Esophagus muscularis mucosa (tissue), 4 donors: Measurements from ENCODE around the gene RALY. TPM values are rescaled to one million over a fixed set of nuclear protein-coding genes. Genes with fewer than 3 reads are reported as not detected.

ENCODE experiments used
- DNase-seq: peaks from one replicate; pipeline ENCODE4 v3.0.0-alpha.2; 2017; ENCODE audit errors: extremely low spot score
- H3K27ac ChIP-seq, 4 donors: fragments of 200-600 bp; sonication (generic); replicated peaks in 1 of 4; 1 replicate in 3 of 4; 2 replicates in 1 of 4; pipeline ENCODE4 v1.5.1; 2016 to 2019; ENCODE audit warnings: mild to moderate bottlenecking in 1 of 4
- H3K27me3 ChIP-seq, 4 donors: fragments of 200-600 bp; sonication (generic); one replicate each; pipeline versions ENCODE4 v1.5.1 to v1.6.0; 2016 to 2019
- H3K36me3 ChIP-seq, 4 donors: fragments of 200-600 bp; sonication (generic); one replicate each; pipeline ENCODE4 v1.5.1; 2016 to 2019
- H3K4me1 ChIP-seq, 4 donors: fragments of 200-600 bp; sonication (generic); one replicate each; pipeline ENCODE4 v1.5.1; 2016 to 2019
- H3K4me3 ChIP-seq, 4 donors: fragments of 200-600 bp; sonication (generic); 1 replicate in 2 of 4; 2 replicates in 2 of 4; pipeline ENCODE4 v1.5.1; 2016 to 2019; ENCODE audit warnings: mild to moderate bottlenecking in 4 of 4, moderate library complexity in 1 of 4
- H3K9me3 ChIP-seq, 4 donors: fragments of 200-600 bp; sonication (generic); 1 replicate in 3 of 4; 2 replicates in 1 of 4; pipeline ENCODE4 v1.5.1; 2016 to 2019
- EP300 ChIP-seq: sonication (generic); formaldehyde crosslinking; IDR thresholded peaks from one replicate; pipeline ENCODE4 v1.6.1; 2017; ENCODE audit warnings: antibody characterized with exemption
- POLR2A ChIP-seq: fragments of 450-650 bp; IDR thresholded peaks from one replicate; pipeline ENCODE4 v1.6.1; 2017; ENCODE audit warnings: antibody characterized with exemption, moderate library complexity, mild to moderate bottlenecking, low read depth
- POLR2AphosphoS5 ChIP-seq, 2 donors: sonication (generic); formaldehyde crosslinking; IDR thresholded peaks; one replicate each; pipeline ENCODE4 v1.6.1; 2017; ENCODE audit warnings: antibody characterized with exemption in 2 of 2
- WGBS: methylation state at CpG from one replicate; pipeline ENCODE4 v1.1.5; 2018; 5-methylcytosine and 5-hydroxymethylcytosine counted together
- intact Hi-C: fragments of 100-400 bp; cut with DNase I; formaldehyde crosslinking; loops from one replicate; pipeline ENCODE4 v1.15.1; 2023
- total RNA-seq, 4 donors: library from RNA; depleted of rRNA; stranded (reverse); fragments of >200 nt; gene quantifications; one replicate each; pipeline versions ENCODE4 v1.1.0 to v1.2.1, GENCODE V29; 2016
- TF ChIP-seq, protein P1 (sequence below), 3 experiments: fragments of 200-600 bp in 2 of 3; fragments of 450-650 bp in 1 of 3; sonication (generic) in 2 of 3; IDR thresholded peaks; one replicate each; pipeline ENCODE4 v1.5.1; 2017 to 2019; ENCODE audit warnings: antibody characterized with exemption in 3 of 3, mild to moderate bottlenecking in 2 of 3, moderate library complexity in 1 of 3

The RALY gene
- total RNA-seq, 4 donors from 2014 or later: 114 to 121 (median 117) TPM

GRCh38 chr20:34045930-34046725 lies 52.4 kb downstream of the RALY start:
- intact Hi-C loops: no loop called here

GRCh38 chr20:34047010-34047687 lies 53.4 kb downstream of the RALY start:
- Histone ChIP-seq H3K36me3 (no peaks in the 10 kb centered on the region), H3K4me1 (peaks cover 53 to 76% (median 69%) of the 10 kb centered on the region in 4 donors), H3K4me3 (no peak overlapping the region), H3K9me3 (no peaks in the 10 kb centered on the region), H3K27ac (no peak overlapping the region), H3K27me3 (no peaks in the 10 kb centered on the region)
- TF ChIP-seq, protein P1, sequence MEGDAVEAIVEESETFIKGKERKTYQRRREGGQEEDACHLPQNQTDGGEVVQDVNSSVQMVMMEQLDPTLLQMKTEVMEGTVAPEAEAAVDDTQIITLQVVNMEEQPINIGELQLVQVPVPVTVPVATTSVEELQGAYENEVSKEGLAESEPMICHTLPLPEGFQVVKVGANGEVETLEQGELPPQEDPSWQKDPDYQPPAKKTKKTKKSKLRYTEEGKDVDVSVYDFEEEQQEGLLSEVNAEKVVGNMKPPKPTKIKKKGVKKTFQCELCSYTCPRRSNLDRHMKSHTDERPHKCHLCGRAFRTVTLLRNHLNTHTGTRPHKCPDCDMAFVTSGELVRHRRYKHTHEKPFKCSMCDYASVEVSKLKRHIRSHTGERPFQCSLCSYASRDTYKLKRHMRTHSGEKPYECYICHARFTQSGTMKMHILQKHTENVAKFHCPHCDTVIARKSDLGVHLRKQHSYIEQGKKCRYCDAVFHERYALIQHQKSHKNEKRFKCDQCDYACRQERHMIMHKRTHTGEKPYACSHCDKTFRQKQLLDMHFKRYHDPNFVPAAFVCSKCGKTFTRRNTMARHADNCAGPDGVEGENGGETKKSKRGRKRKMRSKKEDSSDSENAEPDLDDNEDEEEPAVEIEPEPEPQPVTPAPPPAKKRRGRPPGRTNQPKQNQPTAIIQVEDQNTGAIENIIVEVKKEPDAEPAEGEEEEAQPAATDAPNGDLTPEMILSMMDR (IDR thresholded peaks at IDR 0.05): no peak
- TF ChIP-seq POLR2AphosphoS5 (IDR thresholded peaks at IDR 0.05): no peak
- no peak for TF ChIP-seq EP300
- no peak for TF ChIP-seq POLR2A
- 99% methylated on average over 7 of the region's 7 CpGs for WGBS
- intact Hi-C loops: no loop called here
- DNase-seq: no peak

More at GRCh38 chr20:34045930-34046725, 52.4 kb downstream of the RALY start:
- H3K27ac ChIP-seq: no peak overlapping the region
- H3K4me3 ChIP-seq: no peak overlapping the region
- TF ChIP-seq, protein P1 (IDR thresholded peaks at IDR 0.05): no peak
- TF ChIP-seq POLR2AphosphoS5 (IDR thresholded peaks at IDR 0.05) (no peak), EP300 (no peak), POLR2A (no peak)
- H3K27me3 ChIP-seq: no peaks in the 10 kb centered on the region
- DNase-seq: no peak
- no peaks in the 10 kb centered on the region for H3K36me3 ChIP-seq
- 93% methylated on average over 5 of the region's 5 CpGs for WGBS
- H3K9me3 ChIP-seq: no peaks in the 10 kb centered on the region
- peaks cover 61 to 79% (median 67%) of the 10 kb centered on the region in 4 donors for H3K4me1 ChIP-seq

DNA sequence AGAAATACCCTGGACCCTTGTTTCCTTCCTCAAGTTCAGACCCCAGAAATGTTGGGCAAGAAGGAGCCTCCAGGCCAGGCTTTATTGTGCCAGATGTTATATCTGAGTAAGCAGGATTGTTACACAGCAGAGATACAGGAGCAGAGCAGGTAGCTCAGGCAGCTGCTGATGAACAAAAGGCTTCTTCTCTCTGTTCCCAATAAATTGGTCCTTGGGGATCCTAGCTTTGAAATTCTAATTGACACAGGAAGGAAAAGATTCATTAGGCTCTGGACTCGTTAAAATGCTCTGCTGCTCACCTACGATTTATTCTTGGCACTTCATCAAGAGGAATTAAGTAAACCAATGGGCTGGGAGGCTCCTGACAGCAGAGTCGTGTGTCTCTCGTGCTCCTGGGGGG lies 54.2 kb downstream of the RALY start:
- no peak overlapping the region for H3K4me3 ChIP-seq
- no peak overlapping the region for H3K27ac ChIP-seq
- no peaks in the 10 kb centered on the region for H3K36me3 ChIP-seq
- no peaks in the 10 kb centered on the region for H3K27me3 ChIP-seq
- intact Hi-C loops: no loop called here
- H3K9me3 ChIP-seq: no peaks in the 10 kb centered on the region
- H3K4me1 ChIP-seq: peaks cover 46 to 72% (median 68%) of the 10 kb centered on the region in 4 donors
- TF ChIP-seq POLR2A (no peak), POLR2AphosphoS5 (IDR thresholded peaks at IDR 0.05) (no peak), EP300 (no peak)
- TF ChIP-seq, protein P1 (IDR thresholded peaks at IDR 0.05): no peak
- no peak for DNase-seq
- WGBS: 74% methylated on average over 4 of the region's 4 CpGs

DNA sequence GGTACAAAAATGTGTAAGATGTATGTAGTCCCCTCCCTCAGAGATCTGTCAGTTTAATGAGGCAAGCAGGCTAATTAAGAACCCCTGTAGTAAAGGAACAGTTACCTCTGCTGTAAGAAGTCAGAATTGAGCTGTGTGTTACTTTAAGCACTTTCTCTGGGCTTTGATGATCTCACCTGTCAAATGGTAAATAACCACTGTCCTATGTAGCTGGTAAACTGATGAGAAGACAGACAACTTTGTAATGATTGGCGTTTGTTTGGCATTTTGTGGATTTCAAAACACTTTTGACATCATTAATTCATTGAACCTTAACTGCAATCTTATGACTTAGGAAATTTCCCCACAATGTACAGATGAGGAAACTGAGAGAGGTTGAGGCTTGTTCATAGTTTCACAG lies 55.7 kb downstream of the RALY start:
- peaks cover 33 to 63% (median 61%) of the 10 kb centered on the region in 4 donors for H3K4me1 ChIP-seq
- intact Hi-C loops: no loop called here
- no peak for DNase-seq
- WGBS: 87% methylated on average over 1 of the region's 1 CpG
- no peaks in the 10 kb centered on the region for H3K9me3 ChIP-seq
- H3K27ac ChIP-seq: no peak overlapping the region
- TF ChIP-seq, protein P1 (IDR thresholded peaks at IDR 0.05): no peak
- TF ChIP-seq POLR2AphosphoS5 (IDR thresholded peaks at IDR 0.05) (no peak), POLR2A (no peak), EP300 (no peak)
- no peaks in the 10 kb centered on the region for H3K36me3 ChIP-seq
- H3K27me3 ChIP-seq: no peaks in the 10 kb centered on the region
- no peak overlapping the region for H3K4me3 ChIP-seq
